BJ (cell line): ENCODE data around the gene KIFAP3. TPM values are rescaled to one million over a fixed set of nuclear protein-coding genes. Genes with fewer than 3 reads are reported as not detected.

ENCODE experiments used
- CTCF ChIA-PET: fragments of 350-600 bp; formaldehyde crosslinking; extraction: SDS; loops from one replicate; lab custom pipeline; 2021; ENCODE audit warnings: antibody characterized with exemption, inconsistent platforms; lab: Yijun Ruan, JAX
- POLR2A ChIA-PET: fragments of 300-600 bp; sonication (Branson Sonifier 250); formaldehyde crosslinking; extraction: SDS; loops from one replicate; lab custom pipeline; 2021; ENCODE audit warnings: antibody characterized with exemption; lab: Charles Lee
- DNase-seq: peaks from one replicate; pipeline ENCODE4 v3.0.0-alpha.2; 2011; ENCODE audit warnings: low read depth
- H3K27me3 ChIP-seq: 2 replicates; pipeline ENCODE4 v1.6.0; 2011; ENCODE audit warnings: low read length; ENCODE audit not compliant: control insufficient read depth, insufficient read depth
- H3K36me3 ChIP-seq: 2 replicates; pipeline ENCODE4 v1.5.1; 2011; ENCODE audit warnings: low read length; ENCODE audit not compliant: control insufficient read depth, insufficient read depth
- H3K4me3 ChIP-seq: 2 replicates; pipeline ENCODE4 v1.5.1; 2011; ENCODE audit warnings: low read depth, mild to moderate bottlenecking, control low read depth, low read length
- CTCF ChIP-seq: IDR thresholded peaks from 2 replicates; pipeline ENCODE4 v1.5.1; 2011; ENCODE audit warnings: low read depth, mild to moderate bottlenecking, control low read depth, inconsistent platforms, low read length, moderate library complexity; ENCODE audit not compliant: insufficient read depth
- polyA plus RNA-seq: library from polyadenylated mRNA; depleted of rRNA; stranded (reverse); fragments of >200 nt; gene quantifications from 2 replicates; pipeline ENCODE4 v1.2.3, GENCODE V29; 2011

Gene KIFAP3
- polyA plus RNA-seq, 1 experiment, result 6.1 TPM

- H3K36me3 ChIP-seq, result peaks cover 4% of the 10 kb centered on the region
- TF ChIP-seq CTCF, result no peak
- no peak for DNase-seq
- no peaks in the 10 kb centered on the region for H3K27me3 ChIP-seq
- H3K4me3 ChIP-seq, result no peak overlapping the region
- ChIA-PET POLR2A (no interaction called here), CTCF (interaction anchor here (0.9 kb wide), 1 partner anchor 36 kb away, joined by 3 read pairs; no protein-coding TSS in a partner anchor)
Observed at GRCh38 chr1:169946206-169946605, 128.3 kb downstream of the KIFAP3 start.

GRCh38 chr1:169945181-169945580, 129.3 kb downstream of the KIFAP3 start:
- no peaks in the 10 kb centered on the region for H3K27me3 ChIP-seq
- no peak overlapping the region for H3K4me3 ChIP-seq
- H3K36me3 ChIP-seq, result peaks cover 4% of the 10 kb centered on the region
- ChIA-PET POLR2A (no interaction called here), CTCF (no interaction called here)
- no peak for DNase-seq
- TF ChIP-seq CTCF, result no peak

- no peak for TF ChIP-seq CTCF
- no peak overlapping the region for H3K4me3 ChIP-seq
- CTCF ChIA-PET, result interaction anchor here (0.9 kb wide), 1 partner anchor 12 kb away, joined by 3 read pairs; no protein-coding TSS in a partner anchor
- DNase-seq, result no peak
- POLR2A ChIA-PET, result no interaction called here
- H3K36me3 ChIP-seq, result peaks cover 4% of the 10 kb centered on the region
- H3K27me3 ChIP-seq, result no peaks in the 10 kb centered on the region
Observed at GRCh38 chr1:169944621-169945020, 129.9 kb downstream of the KIFAP3 start.

GRCh38 chr1:169943963-169944526, 130.4 kb downstream of the KIFAP3 start:
- CTCF ChIA-PET, result interaction anchor here (0.9 kb wide), 1 partner anchor 13 kb away, joined by 3 read pairs; no protein-coding TSS in a partner anchor
- POLR2A ChIA-PET, result no interaction called here
- TF ChIP-seq CTCF, result no peak

GRCh38 chr1:169941982-169942830, 132.3 kb downstream of the KIFAP3 start:
- peaks cover 4% of the 10 kb centered on the region for H3K36me3 ChIP-seq
- no peaks in the 10 kb centered on the region for H3K27me3 ChIP-seq
- no peak overlapping the region for H3K4me3 ChIP-seq
- TF ChIP-seq CTCF, result no peak
- CTCF ChIA-PET, result interaction anchor here (1.6 kb wide), 1 partner anchor 25 kb away, joined by 3 read pairs; no protein-coding TSS in a partner anchor
- peak; percentile 66 for DNase-seq
- POLR2A ChIA-PET, result interaction anchor here (0.6 kb wide), 1 partner anchor 778 kb away, joined by 3 read pairs; no protein-coding TSS in a partner anchor

More at GRCh38 chr1:169943963-169944526, 130.4 kb downstream of the KIFAP3 start:
- H3K4me3 ChIP-seq, result no peak overlapping the region
- no peaks in the 10 kb centered on the region for H3K27me3 ChIP-seq
- no peak for DNase-seq
- peaks cover 4% of the 10 kb centered on the region for H3K36me3 ChIP-seq
